ENCODE results near the gene FBXL22. TPM values are rescaled to one million over a fixed set of nuclear protein-coding genes. Genes with fewer than 3 reads are reported as not detected.
"Not testable (repeated sequence)": the region's sequence is repeated elsewhere in the genome, so short reads cannot be mapped to it uniquely, and the experiment has no call there.

FBXL22 gene
- polyA plus RNA-seq, 3 donors = 1.4 to 2.1 (median 1.7) TPM

DNA sequence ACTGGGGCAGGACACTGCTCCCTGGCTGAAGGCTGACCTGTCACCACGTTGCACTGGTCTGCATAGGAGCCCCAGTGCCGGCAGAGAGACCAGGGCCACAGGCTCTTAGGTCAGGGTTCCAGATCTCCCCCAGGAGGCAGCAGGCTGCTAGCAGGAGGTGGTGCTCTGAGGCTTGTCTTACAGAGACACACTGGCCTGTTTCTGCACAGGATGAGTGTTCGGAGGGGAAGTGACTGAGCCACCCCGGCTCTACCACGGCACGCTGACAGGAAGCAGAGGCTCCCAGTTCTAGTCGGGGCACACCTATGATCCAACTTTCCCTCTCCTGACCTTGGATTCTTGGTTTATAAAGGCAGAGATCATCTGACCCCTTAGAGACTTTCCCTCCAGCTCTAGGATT lies 8.6 kb downstream of the FBXL22 start:
- DNase-seq (ENCODE audit: extremely low read depth in 1 of 11, low read depth in 9 of 11, low spot score in 4 of 11) = no peak

DNA sequence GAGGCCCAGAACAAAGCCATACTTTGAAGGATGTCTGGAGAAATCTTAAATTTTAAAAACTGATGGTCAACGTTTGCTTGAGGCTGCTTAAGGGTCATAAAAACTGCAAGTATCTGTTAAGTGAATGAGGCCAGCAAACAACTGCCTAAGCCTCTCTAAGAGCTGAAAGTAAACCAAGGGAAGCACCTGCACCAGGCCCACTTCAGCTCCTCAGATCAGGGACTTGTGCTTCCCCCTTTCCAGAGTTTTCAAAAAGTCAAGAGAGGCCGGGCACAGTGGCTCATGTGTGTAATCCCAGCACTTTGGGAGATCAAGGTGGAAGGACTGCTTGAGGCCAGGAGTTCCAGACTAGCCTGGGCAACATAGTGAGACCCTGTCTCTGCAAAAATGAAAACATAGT lies 9.1 kb downstream of the FBXL22 start:
- DNase-seq (ENCODE audit: extremely low read depth in 1 of 11, low read depth in 9 of 11, low spot score in 4 of 11) = no peak

DNA sequence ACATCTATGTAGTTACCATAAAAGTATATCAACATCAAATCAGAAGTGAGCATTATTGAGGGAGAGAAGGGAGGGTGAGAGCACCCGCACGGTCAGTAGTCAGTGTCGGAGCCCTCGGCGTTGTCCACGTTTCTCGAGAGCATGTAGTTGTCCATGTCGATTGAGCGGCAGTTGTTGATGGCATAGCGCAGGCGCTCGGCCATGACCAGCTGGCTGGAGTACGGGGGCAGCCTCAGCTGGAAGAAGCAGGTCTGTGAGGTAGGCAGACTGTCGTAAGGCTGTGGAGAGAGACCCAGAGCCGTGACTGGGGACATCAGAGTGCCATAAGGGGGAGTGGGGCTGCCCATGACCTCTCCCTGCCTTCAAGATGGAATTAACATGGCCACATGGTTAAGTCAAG lies 11.8 kb downstream of the FBXL22 start:
- no peak for DNase-seq (ENCODE audit: extremely low read depth in 1 of 11, low read depth in 9 of 11, low spot score in 4 of 11)

DNA sequence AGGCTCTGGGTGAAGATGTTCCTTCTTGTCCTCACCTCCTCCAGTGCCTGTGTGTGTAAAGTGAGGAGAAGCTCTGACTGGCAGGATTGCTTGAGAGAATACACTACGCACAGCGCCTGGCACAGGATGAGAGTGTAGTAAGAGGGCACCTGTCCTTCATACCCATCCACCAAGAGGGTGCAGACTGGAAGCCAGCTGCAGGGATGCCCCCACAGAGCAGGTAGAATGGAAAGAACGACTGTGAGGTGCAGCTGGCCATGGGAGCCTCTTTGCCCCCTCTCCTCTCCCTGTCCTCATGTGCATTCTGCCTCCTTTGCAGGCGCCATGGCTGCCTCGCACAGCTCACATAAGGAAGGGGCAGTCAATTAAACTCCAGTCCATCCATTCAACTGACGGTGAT lies 12.3 kb downstream of the FBXL22 start:
- no peak for DNase-seq (ENCODE audit: extremely low read depth in 1 of 11, low read depth in 9 of 11, low spot score in 4 of 11)

DNA sequence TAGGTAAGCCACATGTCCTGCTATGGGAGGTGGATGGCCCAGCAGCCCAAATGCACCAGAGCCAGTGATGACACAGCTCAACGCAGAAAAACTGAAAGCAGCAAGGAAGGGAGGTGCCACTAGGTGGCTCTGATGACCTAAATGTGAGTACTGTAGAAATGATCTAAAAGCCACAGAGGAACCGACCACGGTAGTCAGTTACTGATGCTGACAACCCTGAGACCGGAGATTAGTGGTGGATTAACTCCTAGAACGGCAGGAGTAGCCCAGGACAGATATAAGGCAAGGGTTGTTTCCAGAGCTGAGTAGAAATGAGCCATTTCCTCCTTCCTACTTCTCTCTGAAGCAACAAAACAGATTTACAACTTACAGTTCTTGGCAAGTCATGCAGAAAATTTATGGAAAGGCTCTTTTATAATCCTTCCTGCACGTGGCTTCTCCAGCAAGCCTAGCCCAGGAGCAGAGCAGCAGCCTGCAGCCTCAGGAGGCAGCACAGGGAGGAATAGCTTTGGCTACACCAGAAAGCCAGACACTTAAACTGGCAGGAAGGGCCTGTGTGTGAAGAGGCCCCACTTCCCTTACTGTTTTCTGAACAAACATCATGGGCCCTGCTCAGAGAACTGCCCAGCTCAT lies 13.1 kb downstream of the FBXL22 start:
- DNase-seq (ENCODE audit: extremely low read depth in 1 of 11, low read depth in 9 of 11, low spot score in 4 of 11) = peak in 9 of 11 donors; percentile 67 to 90 (median 79)

DNA sequence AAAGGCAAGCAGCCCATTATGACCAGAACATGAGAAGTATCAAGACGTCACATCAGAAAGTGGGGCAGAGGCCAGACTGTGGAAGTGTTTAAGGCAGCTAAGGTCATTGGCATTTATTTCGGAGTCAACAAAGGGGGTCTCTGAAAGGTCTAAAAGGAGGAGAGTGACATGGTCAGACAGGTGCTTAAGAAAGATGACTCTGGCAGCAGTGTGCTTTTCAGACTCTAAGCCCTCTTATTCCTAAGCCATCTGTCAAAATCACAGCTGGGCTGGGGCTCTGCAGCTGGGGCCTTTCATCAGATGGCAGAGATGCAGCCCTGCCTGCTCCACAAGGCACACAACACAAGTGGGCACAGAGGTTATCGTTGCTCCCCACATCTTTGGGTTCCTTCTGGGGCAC lies 14.0 kb downstream of the FBXL22 start:
- DNase-seq (ENCODE audit: extremely low read depth in 1 of 11, low read depth in 9 of 11, low spot score in 4 of 11) = no peak

DNA sequence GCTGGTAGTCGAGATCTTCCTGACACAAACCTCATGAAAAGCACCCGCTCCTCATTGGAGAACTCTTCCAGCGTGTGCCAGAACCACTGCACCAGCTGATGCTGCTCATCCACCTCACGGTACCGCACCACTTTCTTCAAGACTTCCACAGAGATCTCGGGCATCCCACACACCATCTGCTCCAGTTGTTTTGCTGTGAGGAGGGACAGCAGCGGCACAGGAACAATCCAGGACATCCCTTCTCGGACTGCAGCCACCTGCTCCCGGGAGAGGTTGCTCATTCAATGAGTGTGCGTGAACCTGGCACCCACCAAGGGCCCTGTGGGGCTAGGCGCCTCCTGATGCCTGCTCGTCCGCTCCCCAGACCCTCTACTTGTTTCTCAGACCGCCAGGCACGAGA lies 15.1 kb downstream of the FBXL22 start:
- DNase-seq (ENCODE audit: extremely low read depth in 1 of 11, low read depth in 9 of 11, low spot score in 4 of 11) = no peak

DNA sequence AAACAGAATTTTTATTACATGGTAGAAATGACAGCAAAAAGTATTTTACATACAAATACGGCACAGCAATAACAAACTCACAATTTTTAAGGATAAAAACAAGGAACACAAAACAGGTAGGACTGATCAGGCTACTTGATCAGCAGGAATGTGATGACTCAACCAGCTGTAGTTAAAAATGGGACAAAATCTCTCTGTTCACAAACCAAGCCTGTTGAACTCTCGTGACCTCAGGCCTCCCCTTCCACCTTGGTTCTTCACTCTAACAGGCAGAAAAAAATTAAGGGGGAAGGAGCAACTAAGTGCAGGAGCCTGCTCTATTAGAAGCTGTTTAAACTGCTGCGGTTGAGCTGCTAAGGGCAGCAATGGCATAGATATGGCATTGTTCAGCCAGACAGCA lies 18.7 kb downstream of the FBXL22 start:
- DNase-seq (ENCODE audit: extremely low read depth in 1 of 11, low read depth in 9 of 11, low spot score in 4 of 11) = no peak

DNA sequence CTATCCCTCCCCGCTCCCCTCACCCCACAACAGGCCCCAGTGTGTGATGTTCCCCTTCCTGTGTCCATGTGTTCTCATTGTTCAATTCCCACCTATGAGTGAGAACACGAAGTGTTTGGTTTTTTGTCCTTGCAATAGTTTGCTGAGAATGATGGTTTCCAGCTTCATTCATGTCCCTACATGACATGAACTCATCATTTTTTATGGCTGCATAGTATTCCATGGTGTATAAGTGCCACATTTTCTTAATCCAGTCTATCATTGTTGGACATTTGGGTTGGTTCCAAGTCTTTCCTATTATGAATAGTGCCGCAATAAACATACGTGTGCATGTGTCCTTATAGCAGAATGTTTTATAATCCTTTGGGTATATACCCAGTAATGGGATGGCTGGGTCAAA lies 20.0 kb downstream of the FBXL22 start:
- DNase-seq (ENCODE audit: extremely low read depth in 1 of 11, low read depth in 9 of 11, low spot score in 4 of 11) = not testable (repeated sequence)

DNA sequence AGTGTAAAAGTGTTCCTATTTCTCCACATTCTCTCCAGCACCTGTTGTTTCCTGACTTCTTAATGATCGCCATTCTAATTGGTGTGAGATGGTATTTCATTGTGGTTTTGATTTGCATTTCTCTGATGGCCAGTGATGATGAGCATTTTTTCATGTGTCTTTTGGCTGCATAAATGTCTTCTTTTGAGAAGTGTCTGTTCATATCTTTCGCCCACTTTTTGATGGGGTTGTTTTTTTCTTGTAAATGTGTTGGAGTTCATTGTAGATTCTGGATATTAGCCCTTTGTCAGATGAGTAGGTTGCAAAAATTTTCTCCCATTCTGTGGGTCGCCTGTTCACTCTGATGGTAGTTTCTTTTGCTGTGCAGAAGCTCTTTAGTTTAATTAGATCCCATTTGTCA lies 20.4 kb downstream of the FBXL22 start:
- not testable (repeated sequence) for DNase-seq (ENCODE audit: extremely low read depth in 1 of 11, low read depth in 9 of 11, low spot score in 4 of 11)

DNA sequence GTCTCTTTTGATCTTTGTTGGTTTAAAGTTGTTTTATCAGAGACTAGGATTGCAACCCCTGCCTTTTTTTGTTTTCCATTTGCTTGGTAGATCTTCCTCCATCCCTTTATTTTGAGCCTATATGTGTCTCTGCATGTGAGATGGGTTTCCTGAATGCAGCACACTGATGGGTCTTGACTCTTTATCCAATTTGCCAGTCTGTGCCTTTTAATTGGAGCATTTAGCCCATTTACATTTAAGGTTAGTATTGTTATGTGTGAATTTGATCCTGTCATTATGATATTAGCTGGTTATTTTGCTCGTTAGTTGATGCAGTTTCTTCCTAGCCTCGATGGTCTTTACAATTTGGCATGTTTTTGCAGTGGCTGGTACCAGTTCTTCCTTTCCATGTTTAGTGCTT lies 23.6 kb downstream of the FBXL22 start:
- DNase-seq (ENCODE audit: extremely low read depth in 1 of 11, low read depth in 9 of 11, low spot score in 4 of 11) = not testable (repeated sequence)

DNA sequence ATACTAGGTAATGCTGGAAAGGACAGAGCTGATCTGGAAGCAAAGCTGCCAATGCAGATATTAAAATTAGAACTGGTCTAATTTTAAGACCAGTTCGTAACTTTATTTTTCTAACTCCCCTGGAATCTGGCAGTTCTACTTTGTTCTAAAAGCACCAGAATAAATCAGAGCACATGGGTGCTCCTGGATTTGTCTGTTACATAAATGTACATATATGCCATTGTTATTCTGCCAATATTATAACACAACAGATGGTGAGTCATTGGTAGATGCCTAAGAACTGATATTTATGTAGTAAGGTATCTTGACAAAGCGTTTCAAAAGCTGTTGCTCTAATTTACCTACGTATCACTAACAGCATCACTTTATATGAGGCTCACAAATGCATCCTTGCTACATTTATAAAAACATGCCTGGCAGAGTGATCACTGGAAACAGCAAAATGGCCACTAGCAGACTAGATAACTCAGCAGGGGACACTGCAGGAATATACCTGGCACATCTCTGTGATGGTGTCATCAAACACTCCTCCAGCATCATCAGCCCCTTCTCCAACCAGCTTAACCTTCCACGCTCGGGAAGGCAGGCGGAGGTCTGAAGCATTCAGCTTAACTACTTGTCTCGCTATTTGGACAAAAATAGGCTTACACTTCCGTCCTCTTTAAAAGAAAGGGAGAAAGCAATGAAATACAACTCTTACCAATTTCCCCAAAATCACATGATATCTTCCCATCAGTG lies 26.2 kb downstream of the FBXL22 start:
- DNase-seq (ENCODE audit: extremely low read depth in 1 of 11, low read depth in 9 of 11, low spot score in 4 of 11) = no peak

DNA sequence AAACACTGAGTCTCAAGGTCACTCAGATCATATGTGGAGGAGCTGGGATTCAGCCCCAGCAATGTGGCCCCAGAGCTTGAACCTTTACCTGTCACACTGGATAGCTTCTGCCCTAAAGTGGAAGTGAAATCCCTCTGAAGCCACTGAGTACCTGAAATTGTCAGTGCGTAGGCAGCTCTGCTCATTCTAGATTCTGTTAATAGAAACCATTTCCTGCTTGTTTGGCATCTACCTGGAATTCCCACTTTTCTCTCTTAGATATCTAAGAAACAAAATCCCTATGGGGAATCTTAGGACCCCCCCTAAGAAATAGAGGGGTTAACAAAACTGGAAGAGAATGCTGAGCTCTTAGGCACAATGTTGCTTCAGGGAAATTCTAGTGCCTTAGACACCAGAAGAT lies 29.8 kb downstream of the FBXL22 start:
- DNase-seq (ENCODE audit: extremely low read depth in 1 of 11, low read depth in 9 of 11, low spot score in 4 of 11) = no peak

DNA sequence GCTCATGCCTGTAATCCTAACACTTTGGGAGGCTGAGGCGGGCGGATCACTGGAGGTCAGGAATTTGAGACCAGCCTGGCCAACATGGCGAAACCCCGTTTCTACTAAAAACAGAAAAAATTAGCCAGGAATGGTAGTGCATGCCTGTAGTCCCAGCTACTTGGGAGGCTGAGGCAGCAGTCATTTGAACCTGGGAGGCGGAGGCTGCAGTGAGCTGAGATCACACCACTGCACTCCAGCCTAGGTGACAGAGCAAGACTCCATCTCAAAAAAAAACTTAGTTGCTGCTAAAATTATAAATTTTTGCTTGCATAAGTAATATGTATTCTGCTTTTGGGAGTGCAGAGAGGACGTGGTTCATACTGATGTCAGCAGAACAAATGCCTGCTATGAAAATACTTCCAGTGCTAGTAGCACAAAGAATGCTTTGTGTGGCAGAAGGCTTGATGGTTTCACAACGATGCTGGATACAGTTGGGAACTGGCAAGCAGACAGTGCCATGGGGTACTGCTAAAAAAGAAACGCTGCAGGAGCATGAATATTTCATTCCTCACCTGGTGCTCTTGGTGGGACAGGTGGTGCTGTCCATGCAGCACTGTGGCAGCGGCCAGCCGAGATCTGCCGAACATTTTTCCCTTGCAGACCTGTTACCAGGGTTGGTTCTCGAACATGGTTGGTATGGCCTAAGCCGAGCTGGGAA lies 31.1 kb downstream of the FBXL22 start:
- DNase-seq (ENCODE audit: extremely low read depth in 1 of 11, low read depth in 9 of 11, low spot score in 4 of 11) = no peak

DNA sequence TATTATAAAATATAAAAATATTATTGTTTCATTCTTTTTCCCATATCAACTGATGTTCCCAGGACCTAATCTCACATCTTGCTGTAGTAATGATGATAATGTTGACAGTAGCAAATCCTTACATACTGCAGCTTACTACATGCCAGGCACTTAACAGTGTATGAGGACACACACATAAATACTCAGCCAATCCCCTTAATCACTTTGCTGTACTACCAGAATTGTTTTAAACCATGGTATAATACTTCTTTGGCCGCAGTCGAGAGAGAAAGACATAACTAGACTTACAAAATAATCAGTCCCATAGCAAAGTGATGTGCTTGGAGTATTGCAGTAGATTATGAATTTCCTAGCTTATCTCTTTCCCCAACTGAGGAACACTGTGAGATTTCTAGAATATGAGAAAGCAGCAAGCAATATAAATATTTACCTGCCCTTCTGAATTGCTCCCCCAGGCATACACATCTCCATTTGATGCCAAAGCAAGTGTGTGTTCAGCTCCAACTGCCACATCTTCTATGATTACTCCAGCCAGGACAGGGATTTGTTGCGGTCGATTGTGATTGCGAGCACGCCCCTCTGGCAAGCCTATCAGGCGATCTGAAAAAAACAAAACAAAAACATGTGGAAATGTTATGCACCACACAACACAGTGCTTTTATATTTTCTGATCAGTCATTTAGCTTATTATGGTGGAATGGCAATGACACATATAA lies 33.0 kb downstream of the FBXL22 start:
- no peak for DNase-seq (ENCODE audit: extremely low read depth in 1 of 11, low read depth in 9 of 11, low spot score in 4 of 11)

DNA sequence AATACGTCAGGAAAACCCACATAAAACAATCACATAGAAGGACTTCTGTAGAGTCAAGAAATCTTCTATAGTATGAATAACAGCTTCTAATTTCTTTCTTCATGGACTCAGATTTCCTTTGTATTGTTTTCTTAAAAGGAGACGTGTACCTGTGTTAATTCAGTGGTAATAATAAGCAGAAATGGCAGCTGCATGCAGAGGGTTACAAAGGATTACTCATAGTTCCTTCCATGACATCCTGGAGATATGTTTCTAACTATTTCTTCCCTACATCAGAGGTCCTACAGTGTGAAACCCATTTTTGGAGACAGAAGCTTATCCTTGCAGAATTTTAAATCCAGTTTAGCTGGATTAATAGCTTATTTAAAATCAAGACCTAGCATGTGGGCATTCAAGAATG lies 36.1 kb downstream of the FBXL22 start:
- DNase-seq (ENCODE audit: extremely low read depth in 1 of 11, low read depth in 9 of 11, low spot score in 4 of 11) = no peak

DNA sequence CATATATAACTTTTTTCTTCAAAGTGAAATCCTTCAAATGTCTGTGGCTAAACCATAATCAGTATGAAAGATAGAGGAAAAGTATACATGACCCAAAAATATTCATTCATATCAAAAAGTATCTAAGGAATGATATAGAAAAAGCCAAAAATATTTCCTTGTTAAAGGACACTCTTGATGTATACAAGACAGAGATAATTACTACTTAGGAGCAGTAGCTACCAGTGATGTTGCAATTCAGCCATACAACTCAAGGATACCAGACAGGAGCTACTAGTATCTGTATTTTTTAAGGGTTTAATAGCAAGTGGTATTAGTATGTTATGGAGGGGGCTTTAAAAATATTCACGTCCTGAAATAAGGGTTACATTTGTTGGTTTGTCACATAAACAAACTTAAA lies 37.0 kb downstream of the FBXL22 start:
- no peak for DNase-seq (ENCODE audit: extremely low read depth in 1 of 11, low read depth in 9 of 11, low spot score in 4 of 11)

DNA sequence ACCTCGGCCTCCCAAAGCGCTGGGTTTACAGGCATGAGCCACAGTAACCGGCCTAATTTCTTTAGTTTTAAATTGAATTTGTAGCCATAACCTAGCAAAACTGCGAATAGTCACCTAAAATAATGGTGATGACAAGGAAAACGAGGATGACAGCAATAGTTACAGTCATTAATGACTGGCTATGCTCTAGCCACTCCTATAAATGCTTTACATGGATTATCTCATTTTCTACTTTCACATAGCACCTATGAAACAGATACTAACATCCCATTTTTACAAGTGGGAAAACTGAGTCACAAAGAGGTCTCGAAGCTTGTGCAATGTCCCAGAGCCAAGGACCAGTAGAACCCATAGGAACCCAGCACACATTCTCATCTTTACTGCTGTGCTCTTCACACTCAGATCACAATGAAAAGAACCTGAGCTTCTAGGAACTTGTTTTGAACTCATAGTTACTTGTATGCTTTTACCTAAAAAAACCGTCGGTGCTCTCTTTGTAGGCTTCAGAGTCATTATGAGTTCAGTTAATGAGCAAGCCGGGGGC lies 39.4 kb downstream of the FBXL22 start:
- DNase-seq (ENCODE audit: extremely low read depth in 1 of 11, low read depth in 9 of 11, low spot score in 4 of 11) = no peak

DNA sequence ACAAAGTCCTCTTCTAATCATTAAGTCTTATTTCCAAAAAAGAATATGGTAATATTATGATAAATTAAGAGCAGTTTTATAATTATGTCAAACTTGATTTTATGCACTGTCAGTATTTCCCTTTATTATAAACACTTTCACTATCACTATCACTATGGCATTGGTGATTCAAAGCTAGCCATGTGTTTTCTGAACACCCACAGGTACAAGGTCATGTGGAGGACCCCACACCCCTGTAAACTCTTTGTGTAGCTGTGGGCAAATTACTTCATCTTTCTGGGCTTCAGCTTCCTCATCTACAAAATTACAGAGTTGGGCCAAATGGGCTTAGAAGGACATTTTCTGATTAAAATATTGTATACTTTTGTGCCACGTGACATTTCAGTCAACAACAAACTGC lies 41.7 kb downstream of the FBXL22 start:
- no peak for DNase-seq (ENCODE audit: extremely low read depth in 1 of 11, low read depth in 9 of 11, low spot score in 4 of 11)

DNA sequence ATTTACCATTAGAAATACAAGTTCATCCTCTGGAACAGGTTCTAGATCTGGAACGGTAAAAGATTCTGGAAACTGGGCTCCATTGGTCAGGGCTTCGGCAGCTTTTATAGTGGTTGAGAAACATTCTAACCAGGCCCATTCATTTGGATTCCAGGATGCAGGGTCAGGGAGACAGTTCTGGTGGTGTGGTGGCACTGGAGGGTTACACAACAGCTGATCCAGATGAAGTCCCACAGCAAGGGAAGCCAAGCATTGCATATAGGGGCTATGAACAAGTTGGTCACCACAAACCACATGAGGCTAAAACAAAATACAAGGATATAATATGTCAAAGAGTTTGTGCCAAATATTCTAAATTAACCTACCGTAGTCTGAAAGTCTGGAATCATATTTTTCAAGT lies 43.0 kb downstream of the FBXL22 start:
- no peak for DNase-seq (ENCODE audit: extremely low read depth in 1 of 11, low read depth in 9 of 11, low spot score in 4 of 11)
